NK-92 (cell line): Measurements from ENCODE around the gene PCDHB16.
"Not testable (repeated sequence)": the region's sequence is repeated elsewhere in the genome, so short reads cannot be mapped to it uniquely, and the experiment has no call there.

Source experiments
- DNase-seq: peaks from one replicate; lab custom pipeline; 2025; ENCODE audit not compliant: unreplicated experiment; lab: John Stamatoyannopoulos, UW

PCDHB16 gene

DNA sequence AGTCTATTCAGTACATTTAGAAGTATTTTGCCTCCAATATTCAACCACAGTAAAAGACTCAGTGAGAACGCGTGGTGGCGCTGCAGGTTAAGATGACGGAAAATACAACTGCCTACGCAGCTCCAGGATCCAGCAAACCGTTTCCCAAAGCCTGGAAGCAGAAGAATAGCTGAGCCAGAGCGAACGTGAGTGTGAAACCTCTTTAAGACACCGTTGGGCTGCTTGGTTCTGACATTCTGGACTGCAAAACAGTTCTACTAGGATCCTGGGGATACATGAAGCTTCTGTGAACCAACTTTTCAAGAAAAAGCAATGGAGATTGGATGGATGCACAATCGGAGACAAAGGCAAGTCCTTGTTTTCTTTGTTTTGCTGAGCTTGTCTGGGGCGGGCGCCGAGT is at the start of gene PCDHB16:
Gene PCDHB16, plus strand, starts transcription at position 140 of the 400 bp plus-strand sequence. Its CDS starts 173 bp downstream, at position 313.
- DNase-seq: no peak

DNA sequence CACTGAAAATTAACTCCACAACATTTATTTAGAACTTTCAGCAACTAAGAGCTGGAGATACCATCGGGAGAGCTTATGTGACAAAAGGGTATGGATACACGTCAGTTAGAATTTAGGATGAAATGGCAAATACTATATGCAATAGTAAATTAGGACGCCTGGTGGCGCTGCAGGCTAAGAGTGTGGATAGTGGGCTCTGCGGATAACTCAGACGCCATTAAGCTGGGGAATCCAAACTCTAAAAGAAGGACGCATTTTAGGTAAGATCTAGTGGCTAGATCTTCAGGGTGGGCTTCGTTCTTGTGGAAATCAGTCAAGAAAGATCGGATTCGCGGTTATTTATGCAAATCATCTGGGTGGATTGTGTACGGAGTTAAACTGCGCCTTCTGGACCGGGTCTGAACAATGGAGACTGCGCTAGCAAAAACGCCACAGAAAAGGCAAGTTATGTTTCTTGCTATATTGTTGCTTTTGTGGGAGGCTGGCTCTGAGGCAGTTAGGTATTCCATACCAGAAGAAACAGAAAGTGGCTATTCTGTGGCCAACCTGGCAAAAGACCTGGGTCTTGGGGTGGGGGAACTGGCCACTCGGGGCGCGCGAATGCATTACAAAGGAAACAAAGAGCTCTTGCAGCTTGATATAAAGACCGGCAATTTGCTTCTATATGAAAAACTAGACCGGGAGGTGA is 47.0 kb upstream of the PCDHB16 start, which contains the start of gene PCDHB5:
Gene PCDHB5, plus strand, starts transcription at position 177 of the 688 bp plus-strand sequence. Its CDS starts 229 bp downstream, at position 406.
- no peak for DNase-seq

DNA sequence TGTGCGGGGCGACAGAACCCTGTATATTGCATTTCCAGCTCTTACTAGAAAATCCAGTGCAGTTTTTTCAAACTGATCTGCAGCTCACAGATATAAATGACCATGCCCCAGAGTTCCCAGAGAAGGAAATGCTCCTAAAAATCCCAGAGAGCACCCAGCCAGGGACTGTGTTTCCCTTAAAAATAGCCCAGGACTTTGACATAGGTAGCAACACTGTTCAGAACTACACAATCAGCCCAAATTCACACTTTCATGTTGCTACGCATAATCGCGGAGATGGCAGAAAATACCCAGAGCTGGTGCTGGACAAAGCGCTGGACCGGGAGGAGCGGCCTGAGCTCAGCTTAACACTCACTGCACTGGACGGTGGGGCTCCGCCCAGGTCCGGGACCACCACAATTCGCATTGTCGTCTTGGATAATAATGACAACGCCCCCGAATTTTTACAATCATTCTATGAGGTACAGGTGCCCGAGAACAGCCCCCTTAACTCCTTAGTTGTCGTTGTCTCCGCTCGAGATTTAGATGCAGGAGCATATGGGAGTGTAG is 46.4 kb upstream of the PCDHB16 start:
- DNase-seq: no peak

DNA sequence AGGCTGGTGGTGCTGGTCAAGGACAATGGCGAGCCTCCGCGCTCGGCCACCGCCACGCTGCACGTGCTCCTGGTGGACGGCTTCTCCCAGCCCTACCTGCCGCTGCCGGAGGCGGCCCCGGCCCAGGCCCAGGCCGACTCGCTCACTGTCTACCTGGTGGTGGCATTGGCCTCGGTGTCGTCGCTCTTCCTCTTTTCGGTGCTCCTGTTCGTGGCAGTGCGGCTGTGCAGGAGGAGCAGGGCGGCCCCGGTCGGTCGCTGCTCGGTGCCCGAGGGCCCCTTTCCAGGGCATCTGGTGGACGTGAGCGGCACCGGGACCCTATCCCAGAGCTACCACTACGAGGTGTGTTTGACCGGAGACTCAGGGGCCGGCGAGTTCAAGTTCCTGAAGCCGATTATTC is 44.8 kb upstream of the PCDHB16 start:
- not testable (repeated sequence) for DNase-seq

DNA sequence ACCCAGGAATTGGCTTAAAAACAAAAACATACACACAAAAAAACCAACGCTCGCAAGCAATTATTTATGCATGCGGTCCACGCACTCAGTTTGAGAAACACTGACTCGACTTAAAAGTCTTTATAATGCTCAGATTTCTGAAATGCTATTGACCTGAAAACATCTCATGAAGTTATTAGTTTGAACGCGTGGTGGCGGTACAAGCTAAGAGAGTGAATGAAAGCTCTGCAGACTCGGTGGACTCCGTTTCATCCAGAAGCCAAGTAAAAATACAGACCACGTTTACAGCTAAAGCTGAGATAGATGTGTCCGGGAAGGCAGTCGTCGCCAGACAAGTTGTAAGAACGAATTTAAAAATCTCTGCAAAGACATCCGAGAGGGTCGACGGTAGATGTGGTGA is 32.4 kb upstream of the PCDHB16 start, which contains the start of gene PCDHB6:
Gene PCDHB6, plus strand, starts transcription at position 246 of the 400 bp plus-strand sequence. CDS start 201 bp downstream, outside the sequence.
- DNase-seq: no peak

DNA sequence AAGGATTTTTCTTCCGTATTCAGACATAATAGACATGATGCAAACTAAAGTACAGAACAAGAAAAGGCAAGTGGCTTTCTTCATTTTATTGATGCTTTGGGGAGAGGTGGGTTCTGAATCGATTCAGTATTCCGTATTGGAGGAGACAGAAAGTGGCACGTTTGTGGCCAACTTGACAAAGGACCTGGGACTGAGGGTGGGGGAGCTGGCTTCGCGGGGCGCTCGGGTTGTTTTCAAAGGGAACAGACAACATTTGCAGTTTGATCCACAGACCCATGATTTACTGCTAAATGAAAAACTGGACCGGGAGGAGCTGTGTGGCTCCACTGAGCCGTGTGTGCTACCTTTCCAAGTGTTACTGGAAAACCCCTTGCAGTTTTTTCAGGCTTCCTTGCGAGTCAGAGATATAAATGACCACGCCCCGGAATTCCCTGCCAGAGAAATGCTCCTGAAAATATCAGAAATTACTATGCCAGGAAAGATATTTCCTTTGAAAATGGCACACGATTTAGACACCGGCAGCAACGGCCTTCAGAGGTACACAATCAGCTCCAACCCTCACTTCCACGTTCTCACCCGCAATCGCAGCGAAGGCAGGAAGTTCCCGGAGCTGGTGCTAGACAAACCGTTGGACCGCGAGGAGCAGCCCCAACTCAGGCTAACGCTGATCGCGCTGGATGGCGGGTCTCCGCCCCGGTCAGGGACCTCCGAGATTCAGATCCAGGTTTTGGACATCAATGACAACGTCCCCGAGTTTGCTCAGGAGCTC is 31.8 kb upstream of the PCDHB16 start:
- DNase-seq: no peak

DNA sequence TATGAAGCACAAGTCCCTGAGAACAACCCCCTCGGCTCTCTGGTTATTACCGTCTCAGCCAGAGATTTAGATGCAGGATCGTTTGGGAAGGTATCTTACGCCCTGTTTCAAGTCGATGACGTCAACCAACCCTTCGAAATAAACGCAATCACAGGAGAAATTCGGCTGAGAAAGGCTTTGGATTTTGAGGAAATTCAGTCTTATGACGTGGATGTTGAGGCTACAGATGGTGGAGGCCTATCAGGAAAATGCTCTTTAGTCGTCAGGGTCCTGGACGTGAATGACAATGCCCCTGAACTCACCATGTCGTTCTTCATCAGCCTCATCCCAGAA is 31.2 kb upstream of the PCDHB16 start:
- no peak for DNase-seq

DNA sequence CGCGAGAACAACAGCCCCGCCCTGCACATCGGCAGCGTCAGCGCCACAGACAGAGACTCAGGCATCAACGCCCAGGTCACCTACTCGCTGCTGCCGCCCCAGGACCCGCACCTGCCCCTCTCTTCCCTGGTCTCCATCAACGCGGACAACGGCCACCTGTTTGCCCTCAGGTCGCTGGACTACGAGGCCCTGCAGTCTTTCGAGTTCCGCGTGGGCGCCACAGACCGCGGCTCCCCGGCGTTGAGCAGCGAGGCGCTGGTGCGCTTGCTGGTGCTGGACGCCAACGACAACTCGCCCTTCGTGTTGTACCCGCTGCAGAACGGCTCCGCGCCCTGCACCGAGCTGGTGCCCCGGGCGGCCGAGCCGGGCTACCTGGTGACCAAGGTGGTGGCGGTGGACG is 30.6 kb upstream of the PCDHB16 start:
- DNase-seq: not testable (repeated sequence)

DNA sequence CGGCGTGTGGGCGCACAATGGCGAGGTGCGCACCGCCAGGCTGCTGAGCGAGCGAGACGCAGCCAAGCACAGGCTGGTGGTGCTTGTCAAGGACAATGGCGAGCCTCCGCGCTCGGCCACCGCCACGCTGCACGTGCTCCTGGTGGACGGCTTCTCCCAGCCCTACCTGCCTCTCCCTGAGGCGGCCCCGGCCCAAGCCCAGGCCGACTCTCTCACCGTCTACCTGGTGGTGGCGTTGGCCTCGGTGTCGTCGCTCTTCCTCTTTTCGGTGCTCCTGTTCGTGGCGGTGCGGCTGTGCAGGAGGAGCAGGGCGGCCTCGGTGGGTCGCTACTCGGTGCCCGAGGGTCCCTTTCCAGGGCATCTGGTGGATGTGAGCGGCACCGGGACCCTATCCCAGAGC is 30.1 kb upstream of the PCDHB16 start:
- not testable (repeated sequence) for DNase-seq

DNA sequence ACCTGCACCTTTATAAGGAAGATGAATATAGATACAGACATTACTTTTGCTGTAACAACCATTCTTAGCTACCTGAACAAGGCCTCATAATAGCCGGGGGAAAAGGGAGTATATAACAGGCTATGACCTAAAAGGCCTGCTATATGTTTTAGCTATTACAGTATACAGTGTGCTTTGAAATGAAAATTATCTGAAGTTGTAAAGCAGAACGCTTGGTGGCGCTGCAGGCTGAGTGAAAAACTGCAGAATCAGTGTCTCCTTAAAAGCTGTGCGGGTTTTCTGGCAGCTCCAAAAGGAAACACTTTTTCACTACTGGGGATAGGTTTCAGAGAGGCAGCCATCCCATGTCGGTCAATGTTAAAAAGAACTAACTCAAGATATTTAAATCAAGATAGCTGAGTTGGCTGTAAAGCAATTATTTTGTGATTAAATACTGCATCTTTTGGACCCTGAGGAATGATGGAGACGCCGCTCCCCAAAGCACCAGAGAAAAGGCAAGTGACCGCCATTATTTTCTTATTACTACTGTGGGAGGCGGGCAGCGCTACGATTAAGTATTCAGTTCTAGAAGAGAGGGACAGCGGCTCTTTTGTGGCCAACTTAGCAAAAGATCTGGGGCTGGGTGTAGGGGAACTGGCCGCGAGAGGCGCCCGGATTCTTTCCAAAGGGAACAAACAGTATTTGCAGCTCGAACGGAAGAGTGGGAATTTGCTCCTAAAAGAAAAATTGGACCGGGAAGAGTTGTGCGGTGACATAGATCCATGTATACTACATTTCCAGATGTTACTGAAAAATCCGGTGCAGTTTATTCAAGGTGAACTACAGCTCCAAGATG is 26.4 kb upstream of the PCDHB16 start:
- DNase-seq: no peak

DNA sequence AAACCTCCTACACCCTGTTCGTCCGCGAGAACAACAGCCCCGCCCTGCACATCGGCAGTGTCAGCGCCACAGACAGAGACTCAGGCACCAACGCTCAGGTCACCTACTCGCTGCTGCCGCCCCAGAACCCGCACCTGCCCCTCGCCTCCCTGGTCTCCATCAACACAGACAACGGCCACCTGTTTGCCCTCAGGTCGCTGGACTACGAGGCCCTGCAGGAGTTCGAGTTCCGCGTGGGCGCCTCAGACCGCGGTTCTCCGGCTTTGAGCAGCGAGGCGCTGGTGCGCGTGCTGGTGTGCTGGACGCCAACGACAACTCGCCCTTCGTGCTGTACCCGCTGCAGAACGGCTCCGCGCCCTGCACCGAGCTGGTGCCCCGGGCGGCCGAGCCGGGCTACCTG is 24.8 kb upstream of the PCDHB16 start:
- not testable (repeated sequence) for DNase-seq

DNA sequence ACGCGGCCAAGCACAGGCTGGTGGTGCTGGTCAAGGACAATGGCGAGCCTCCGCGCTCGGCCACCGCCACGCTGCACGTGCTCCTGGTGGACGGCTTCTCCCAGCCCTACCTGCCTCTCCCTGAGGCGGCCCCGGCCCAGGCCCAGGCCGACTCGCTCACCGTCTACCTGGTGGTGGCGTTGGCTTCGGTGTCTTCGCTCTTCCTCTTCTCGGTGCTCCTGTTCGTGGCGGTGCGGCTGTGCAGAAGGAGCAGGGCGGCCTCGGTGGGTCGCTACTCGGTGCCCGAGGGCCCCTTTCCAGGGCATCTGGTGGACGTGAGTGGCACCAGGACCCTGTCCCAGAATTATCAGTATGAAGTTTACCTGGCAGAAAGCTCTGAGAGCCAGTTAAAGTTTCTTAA is 24.3 kb upstream of the PCDHB16 start:
- DNase-seq: not testable (repeated sequence)

DNA sequence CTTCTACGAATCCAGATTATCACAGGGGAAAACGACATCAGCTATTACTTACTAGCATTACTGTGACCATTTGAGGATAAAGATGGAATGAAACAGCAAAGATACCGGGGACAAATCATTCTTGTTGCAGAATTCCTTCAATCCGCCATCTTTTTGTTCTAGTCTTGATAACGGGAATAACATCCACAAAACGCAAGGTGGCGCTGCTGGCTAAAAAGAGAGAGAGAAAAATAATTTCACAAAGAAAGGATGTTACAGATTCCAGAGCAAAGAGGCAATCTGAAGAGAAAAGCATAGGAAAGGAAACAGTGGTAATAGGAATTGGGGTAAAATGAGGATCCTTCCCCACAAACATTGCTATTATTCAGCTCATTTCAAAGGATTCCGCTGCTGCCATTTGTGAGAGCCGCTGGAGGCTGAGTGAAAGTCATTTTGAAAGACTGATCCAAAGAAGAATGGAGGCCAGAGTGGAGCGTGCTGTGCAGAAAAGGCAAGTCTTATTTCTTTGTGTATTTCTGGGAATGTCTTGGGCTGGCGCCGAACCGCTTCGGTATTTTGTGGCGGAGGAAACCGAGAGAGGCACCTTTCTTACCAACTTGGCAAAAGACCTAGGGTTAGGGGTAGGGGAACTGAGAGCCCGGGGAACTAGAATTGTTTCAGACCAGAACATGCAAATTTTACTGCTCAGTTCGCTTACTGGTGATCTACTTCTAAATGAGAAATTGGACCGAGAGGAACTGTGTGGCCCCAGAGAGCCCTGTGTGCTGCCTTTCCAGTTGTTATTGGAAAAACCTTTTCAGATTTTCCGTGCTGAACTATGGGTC is 9.6 kb upstream of the PCDHB16 start, which contains the start of gene PCDHB7:
Gene PCDHB7, plus strand, starts transcription at position 264 of the 824 bp plus-strand sequence. Its CDS starts 192 bp downstream, at position 456.
- no peak for DNase-seq

DNA sequence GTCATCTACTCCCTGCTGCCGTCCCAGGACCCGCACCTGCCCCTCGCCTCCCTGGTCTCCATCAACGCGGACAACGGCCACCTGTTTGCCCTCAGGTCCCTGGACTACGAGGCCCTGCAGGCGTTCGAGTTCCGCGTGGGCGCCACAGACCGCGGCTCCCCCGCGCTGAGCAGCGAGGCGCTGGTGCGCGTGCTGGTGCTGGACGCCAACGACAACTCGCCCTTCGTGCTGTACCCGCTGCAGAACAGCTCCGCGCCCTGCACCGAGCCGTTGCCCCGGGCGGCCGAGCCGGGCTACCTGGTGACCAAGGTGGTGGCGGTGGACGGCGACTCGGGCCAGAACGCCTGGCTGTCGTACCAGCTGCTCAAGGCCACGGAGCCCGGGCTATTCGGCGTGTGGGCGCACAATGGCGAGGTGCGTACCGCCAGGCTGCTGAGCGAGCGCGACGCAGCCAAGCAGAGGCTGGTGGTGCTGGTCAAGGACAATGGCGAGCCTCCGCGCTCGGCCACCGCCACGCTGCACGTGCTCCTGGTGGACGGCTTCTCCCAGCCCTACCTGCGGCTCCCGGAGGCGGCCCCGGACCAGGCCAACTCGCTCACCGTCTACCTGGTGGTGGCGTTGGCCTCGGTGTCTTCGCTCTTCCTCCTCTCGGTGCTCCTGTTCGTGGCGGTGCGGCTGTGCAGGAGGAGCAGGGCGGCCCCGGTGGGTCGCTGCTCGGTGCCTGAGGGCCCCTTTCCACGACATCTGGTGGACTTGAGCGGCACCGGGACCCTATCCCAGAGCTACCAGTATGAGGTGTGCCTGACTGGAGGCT is 7.7 kb upstream of the PCDHB16 start:
- DNase-seq: not testable (repeated sequence)

DNA sequence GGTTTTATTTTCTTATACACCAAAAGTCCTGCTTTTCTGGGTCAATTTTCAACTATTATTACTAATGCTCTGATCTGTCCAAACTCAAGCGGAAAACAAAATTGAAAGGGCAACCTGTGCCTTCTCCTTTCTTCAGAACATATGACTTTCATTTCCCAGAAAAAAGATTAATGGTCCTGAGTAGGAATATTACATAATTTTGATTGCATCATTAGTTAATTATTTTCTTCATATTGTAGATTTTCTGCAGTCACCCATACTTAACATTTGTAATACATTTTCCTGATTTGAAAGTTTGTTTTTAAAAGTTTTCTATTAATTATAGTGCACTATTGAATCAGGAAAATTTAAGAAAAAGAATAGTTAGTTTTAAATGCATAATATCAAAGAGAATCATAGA is 6.3 kb upstream of the PCDHB16 start:
- DNase-seq: no peak

DNA sequence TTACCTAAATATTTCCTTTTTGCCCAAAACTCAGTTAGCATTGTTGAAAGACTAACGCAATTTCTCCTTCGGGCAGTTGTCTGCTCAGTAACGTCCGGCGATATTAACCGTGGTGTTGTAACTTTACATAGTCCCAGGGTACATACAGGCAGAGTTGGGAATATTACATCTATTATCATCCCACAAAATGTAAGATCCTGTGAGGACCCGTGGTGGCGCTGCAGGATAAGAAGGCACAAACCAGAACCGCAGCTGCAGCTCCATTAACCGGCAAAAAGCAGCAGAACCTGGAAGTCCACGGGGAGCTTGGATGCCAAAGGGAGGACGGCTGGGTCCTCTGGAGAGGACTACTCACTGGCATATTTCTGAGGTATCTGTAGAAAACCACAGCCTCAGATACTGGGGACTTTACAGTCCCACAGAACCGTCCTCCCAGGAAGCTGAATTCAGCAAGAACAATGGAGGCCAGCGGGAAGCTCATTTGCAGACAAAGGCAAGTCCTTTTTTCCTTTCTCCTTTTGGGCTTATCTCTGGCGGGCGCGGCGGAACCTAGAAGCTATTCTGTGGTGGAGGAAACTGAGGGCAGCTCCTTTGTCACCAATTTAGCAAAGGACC is 4.5 kb upstream of the PCDHB16 start, which contains the start of gene PCDHB8:
Gene PCDHB8, plus strand, starts transcription at position 214 of the 615 bp plus-strand sequence. Its CDS starts 245 bp downstream, at position 459.
- DNase-seq: not testable (repeated sequence)

DNA sequence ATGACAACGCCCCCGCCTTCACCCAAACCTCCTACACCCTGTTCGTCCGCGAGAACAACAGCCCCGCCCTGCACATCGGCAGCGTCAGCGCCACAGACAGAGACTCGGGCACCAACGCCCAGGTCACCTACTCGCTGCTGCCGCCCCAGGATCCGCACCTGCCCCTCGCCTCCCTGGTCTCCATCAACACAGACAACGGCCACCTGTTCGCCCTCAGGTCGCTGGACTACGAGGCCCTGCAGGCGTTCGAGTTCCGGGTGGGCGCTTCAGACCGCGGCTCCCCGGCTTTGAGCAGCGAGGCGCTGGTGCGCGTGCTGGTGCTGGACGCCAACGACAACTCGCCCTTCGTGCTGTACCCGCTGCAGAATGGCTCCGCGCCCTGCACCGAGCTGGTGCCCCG is 2.8 kb upstream of the PCDHB16 start:
- not testable (repeated sequence) for DNase-seq

DNA sequence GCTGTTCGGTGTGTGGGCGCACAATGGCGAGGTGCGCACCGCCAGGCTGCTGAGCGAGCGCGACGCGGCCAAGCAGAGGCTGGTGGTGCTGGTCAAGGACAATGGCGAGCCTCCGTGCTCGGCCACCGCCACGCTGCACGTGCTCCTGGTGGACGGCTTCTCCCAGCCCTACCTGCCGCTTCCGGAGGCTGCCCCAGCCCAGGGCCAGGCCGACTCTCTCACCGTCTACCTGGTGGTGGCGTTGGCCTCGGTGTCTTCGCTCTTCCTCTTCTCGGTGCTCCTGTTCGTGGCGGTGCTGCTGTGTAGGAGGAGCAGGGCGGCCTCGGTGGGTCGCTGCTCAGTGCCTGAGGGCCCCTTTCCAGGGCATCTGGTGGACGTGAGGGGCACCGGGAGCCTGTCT is 2.3 kb upstream of the PCDHB16 start:
- DNase-seq: not testable (repeated sequence)

DNA sequence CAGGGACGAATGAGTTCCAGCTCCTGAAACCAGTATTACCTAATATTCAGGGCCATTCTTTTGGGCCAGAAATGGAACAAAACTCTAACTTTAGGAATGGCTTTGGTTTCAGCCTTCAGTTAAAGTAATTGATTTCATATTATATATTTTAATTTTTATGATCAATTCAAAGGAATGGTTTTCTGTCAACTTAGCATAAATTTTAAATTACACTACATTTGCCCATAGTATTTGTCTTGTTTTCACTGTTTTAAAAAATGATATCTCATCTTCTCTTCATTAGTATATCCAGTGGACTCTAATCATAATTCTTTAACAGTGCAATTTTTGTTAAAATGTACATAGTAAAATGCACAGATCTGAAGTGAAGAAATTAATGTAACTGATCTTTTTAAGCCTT is 1.9 kb upstream of the PCDHB16 start:
- no peak for DNase-seq
